GM19467 (cell line): Measurements from ENCODE around the gene TBC1D9B.

Experiments used
- ATAC-seq: cut with Tn5 transposase; IDR thresholded peaks from one replicate; pipeline ENCODE4 v1.9.1; 2021; ENCODE audit warnings: mild to moderate bottlenecking, moderate library complexity; ENCODE audit not compliant: unreplicated experiment

The TBC1D9B gene

DNA sequence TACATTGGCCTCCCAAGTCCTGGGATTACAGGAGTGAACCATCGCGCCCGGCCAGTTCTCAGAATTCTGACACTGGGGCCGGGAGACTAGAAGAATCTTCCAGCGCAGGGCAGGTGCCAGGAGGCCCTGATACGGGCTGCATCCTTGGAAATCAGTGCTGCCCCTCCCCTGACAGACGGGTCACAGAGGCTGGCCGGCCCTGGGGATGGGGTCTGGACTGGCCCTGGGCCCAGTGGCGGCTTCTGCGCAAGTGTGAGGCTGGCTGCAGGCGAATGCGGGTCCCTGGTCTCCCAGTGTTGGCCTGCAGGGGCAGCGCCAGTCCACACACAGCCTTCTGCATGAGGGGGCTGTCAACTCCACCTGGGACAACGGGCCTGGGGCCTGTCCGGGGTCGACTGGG lies 831 bp upstream of the TBC1D9B start:
- ATAC-seq, result no peak

- ATAC-seq, result peak; percentile 4
These were observed 722 bp downstream of the TBC1D9B start for GRCh38 chr5:179906795-179907555.

GRCh38 chr5:179906294-179906794 lies 1.4 kb downstream of the TBC1D9B start:
- ATAC-seq, result no peak

GRCh38 chr5:179905161-179905560 lies 2.5 kb downstream of the TBC1D9B start:
- no peak for ATAC-seq

GRCh38 chr5:179904463-179905160 lies 3.1 kb downstream of the TBC1D9B start:
- no peak for ATAC-seq

DNA sequence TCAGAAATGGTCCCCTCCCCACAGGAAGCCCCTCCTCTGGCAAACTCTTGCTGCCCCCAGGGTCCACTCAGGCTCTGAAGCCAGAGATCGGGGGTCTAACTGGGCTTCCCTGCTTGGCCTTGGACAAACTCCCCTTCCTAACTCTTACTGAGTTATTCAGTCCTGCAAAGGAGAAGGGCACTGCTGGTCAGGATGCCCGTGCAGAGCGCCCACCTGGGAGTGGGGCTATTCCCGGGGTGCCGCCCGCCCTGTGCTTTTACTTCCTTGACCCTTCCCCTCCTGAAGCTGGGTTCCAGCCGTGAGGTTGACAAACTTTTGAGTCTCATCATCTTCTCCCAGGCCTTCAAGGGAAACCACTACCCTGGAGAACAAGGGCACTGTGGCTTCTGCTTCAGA lies 4.9 kb downstream of the TBC1D9B start:
- no peak for ATAC-seq

- no peak for ATAC-seq
These were observed 5.6 kb downstream of the TBC1D9B start for GRCh38 chr5:179901915-179902762.

- ATAC-seq, result no peak
These were observed 6.2 kb downstream of the TBC1D9B start for GRCh38 chr5:179901462-179901861.

DNA sequence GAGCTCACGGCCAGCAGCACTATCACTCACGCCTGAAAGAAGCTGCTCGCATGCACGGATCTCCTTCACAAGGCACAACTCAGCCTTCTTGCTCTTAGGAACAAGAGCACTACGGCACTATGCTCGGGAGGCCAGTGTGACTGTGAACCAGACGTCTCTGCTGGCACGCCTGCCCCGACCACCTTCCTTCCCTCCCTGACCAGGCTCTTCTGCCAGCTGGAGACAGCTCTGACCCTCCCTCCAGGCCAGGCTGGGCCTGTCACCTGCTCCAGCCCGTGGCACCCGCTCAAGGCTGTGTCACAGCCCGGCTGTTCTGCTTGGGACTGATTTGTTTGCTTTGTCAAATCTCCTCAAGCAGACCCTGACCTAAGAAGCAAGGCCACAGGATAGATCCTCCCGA lies 7.0 kb downstream of the TBC1D9B start:
- no peak for ATAC-seq

DNA sequence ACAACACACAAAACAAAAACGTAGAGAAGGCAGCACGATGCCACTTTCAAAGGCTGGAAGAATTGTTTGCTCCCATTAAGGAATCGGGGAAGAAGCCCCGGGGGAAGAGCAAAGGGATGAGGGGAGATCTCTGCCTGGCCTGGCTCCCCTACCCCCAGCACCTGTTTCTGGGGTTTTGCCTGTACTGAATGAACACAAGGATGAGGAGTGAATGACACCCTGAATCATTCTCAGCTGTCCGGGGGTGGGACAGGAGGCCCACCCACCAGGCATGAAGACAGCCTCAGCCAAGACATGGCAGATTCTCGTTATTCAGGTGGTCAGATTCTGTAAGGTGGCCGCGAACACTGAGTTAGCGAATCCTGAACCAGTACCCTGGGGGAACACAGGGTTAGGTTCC lies 7.5 kb downstream of the TBC1D9B start:
- no peak for ATAC-seq

DNA sequence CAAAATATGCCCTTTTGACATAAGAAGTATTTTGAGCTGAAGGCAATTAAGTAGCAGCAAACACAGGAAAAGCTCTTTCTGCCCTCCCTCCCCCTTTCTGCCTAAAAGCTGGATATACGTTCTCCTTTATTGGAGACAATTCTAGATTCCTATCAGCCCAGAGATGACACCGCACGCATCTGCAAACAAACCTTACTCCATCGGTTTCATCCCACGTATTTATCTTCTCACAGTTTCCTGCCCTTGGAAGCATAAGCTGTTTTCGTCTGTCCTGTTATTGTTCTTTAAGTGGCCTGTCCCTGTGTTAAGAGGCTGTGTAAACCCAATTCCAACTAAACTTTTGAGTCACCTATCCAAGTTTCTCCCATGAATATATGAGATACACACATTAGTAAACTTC lies 11.8 kb downstream of the TBC1D9B start:
- no peak for ATAC-seq

- ATAC-seq, result no peak
These were observed 13.5 kb downstream of the TBC1D9B start for GRCh38 chr5:179893958-179894895.

DNA sequence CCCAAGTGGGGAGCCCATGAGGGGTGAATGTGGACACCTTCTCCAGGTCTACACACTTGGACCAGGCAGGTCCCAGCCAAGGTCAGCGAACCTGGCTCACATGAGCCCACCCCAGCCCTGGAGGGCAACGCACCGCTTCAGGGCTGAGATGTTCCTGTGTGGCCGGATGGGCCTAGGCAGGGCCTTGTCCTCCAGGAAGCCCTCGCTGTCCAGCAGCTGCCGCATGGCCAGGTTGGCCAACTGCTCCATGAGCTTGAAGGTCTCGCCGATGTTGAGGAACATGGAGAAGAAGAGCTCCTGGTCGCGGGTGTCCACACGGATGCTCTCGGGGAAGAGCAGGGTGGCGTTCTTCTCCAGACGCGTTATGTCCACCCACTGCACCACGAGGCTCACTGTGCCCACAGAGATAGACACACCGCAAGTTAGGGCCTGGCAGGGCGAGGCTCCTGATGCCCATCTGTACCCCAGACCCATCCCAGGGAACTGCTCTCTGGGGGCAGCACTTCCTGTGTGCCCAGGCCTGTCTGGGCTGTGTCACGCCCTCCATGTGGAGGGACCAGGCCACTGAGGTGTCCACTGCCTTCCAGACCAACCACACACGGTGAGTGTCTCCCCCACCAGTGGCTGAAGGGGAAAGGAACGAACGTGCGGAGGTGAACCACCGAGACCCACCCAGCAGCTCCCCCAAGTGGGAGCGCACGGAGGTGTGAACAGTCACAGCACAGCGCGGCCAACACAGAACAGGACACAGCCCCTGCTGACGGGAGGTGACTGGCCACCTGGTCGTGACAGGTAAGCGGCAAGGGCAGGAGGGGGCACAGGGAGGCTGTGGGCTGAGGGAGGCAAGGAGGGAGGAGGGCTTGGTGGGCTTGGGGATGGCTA lies 14.4 kb downstream of the TBC1D9B start:
- no peak for ATAC-seq

GRCh38 chr5:179892255-179892654 lies 15.4 kb downstream of the TBC1D9B start:
- no peak for ATAC-seq

- ATAC-seq, result no peak
These were observed 16.7 kb downstream of the TBC1D9B start for GRCh38 chr5:179890751-179891682.

- no peak for ATAC-seq
These were observed 17.8 kb downstream of the TBC1D9B start for GRCh38 chr5:179889885-179890284.

DNA sequence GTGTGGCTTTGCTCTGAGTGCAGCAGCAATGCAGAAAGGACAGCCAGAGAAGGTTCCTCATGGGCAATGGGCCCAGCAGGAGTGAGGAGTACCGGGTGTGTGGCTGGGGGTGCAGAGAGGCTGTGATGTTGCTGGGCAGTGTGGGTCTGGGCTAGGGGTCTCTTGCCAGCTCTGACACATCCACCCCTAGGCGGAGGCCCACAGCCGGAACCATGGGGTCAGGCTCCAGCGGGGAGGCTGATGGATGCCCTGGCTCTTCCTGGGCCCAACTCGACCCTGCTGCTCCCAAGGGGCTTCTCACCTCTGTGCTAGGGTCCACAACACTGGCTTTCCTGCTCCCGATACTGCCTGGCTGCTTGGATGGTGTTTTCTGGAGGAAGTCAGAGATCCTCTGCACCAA lies 19.9 kb downstream of the TBC1D9B start:
- ATAC-seq, result no peak

GRCh38 chr5:179887095-179887494 lies 20.6 kb downstream of the TBC1D9B start:
- ATAC-seq, result no peak
